OCI-LY1 (cell line): Measurements from ENCODE around the gene LCNL1.

Experiments
- EZH2 ChIP-seq: fragments of 200-600 bp; sonication (generic), shearing (Covaris generic); IDR thresholded peaks from 2 replicates; pipeline ENCODE4 v1.8.0; 2017; ENCODE audit warnings: borderline replicate concordance, mixed run types, mild to moderate bottlenecking, antibody characterized with exemption, low read length, moderate library complexity, mixed read lengths
- TF ChIP-seq, protein P1 (sequence below): fragments of 200-600 bp; sonication (generic), shearing (Covaris generic); IDR thresholded peaks from 2 replicates; pipeline ENCODE4 v1.5.1; 2017; ENCODE audit warnings: mild to moderate bottlenecking, antibody characterized with exemption, low read length, moderate library complexity, mixed read lengths

- TF ChIP-seq, protein P1, sequence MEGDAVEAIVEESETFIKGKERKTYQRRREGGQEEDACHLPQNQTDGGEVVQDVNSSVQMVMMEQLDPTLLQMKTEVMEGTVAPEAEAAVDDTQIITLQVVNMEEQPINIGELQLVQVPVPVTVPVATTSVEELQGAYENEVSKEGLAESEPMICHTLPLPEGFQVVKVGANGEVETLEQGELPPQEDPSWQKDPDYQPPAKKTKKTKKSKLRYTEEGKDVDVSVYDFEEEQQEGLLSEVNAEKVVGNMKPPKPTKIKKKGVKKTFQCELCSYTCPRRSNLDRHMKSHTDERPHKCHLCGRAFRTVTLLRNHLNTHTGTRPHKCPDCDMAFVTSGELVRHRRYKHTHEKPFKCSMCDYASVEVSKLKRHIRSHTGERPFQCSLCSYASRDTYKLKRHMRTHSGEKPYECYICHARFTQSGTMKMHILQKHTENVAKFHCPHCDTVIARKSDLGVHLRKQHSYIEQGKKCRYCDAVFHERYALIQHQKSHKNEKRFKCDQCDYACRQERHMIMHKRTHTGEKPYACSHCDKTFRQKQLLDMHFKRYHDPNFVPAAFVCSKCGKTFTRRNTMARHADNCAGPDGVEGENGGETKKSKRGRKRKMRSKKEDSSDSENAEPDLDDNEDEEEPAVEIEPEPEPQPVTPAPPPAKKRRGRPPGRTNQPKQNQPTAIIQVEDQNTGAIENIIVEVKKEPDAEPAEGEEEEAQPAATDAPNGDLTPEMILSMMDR = no peak
- no peak for TF ChIP-seq EZH2
These were observed 21.9 kb upstream of the LCNL1 start for GRCh38 chr9:136960938-136961275.
